ENCODE measurements around the gene GABRE.

GABRE gene

GRCh38 chrX:151974336-151975227 lies at the start of gene GABRE:
Gene GABRE, minus strand, starts transcription at chrX:151974676. Its CDS starts 51 bp downstream, at chrX:151974625.
- DNase-seq, result no peak

- DNase-seq, result no peak
Observed at GRCh38 chrX:152020888-152021287, 46.4 kb upstream of the GABRE start.

GRCh38 chrX:151999813-152000212 lies 25.3 kb upstream of the GABRE start:
- no peak for DNase-seq

GRCh38 chrX:151997539-151997938 lies 23.1 kb upstream of the GABRE start:
- no peak for DNase-seq

- no peak for DNase-seq
Observed at GRCh38 chrX:151996347-151996746, 21.9 kb upstream of the GABRE start.

- no peak for DNase-seq
Observed at GRCh38 chrX:151994476-151994875, 20.0 kb upstream of the GABRE start.

- no peak for DNase-seq
Observed at GRCh38 chrX:151988706-151989299, 14.3 kb upstream of the GABRE start.

GRCh38 chrX:151987108-151987507 lies 12.6 kb upstream of the GABRE start:
- DNase-seq, result no peak

- no peak for DNase-seq
Observed at GRCh38 chrX:151985955-151986354, 11.5 kb upstream of the GABRE start.

GRCh38 chrX:151985531-151985930 lies 11.1 kb upstream of the GABRE start:
- DNase-seq, result no peak

GRCh38 chrX:151984902-151985301 lies 10.4 kb upstream of the GABRE start:
- DNase-seq, result no peak

GRCh38 chrX:151984328-151984727 lies 9.9 kb upstream of the GABRE start:
- DNase-seq, result no peak

GRCh38 chrX:151983186-151983585 lies 8.7 kb upstream of the GABRE start:
- no peak for DNase-seq

- DNase-seq, result no peak
Observed at GRCh38 chrX:151982222-151982621, 7.7 kb upstream of the GABRE start.

- DNase-seq, result no peak
Observed at GRCh38 chrX:151981129-151981528, 6.7 kb upstream of the GABRE start.

- no peak for DNase-seq
Observed at GRCh38 chrX:151977923-151978322, 3.4 kb upstream of the GABRE start.

GRCh38 chrX:151977009-151977408 lies 2.5 kb upstream of the GABRE start:
- DNase-seq, result no peak

GRCh38 chrX:151975736-151976275 lies 1.3 kb upstream of the GABRE start:
- DNase-seq, result no peak

- DNase-seq, result no peak
Observed at GRCh38 chrX:151975228-151975593, 735 bp upstream of the GABRE start.

- DNase-seq, result no peak
Observed at GRCh38 chrX:151973851-151974335, 583 bp downstream of the GABRE start.

GRCh38 chrX:151973060-151973661 lies 1.3 kb downstream of the GABRE start:
- no peak for DNase-seq

GRCh38 chrX:151970661-151971060 lies 3.8 kb downstream of the GABRE start:
- no peak for DNase-seq

GRCh38 chrX:151970027-151970426 lies 4.4 kb downstream of the GABRE start:
- no peak for DNase-seq

GRCh38 chrX:151966236-151966635 lies 8.2 kb downstream of the GABRE start:
- DNase-seq, result no peak
